SU-DHL-6 (cell line): ENCODE measurements around the gene HOXA6.

Experiments used
- H2AFZ ChIP-seq: fragments of 200-600 bp; sonication (generic); 2 replicates; pipeline ENCODE4 v1.6.1; 2014; ENCODE audit warnings: low read depth, mild to moderate bottlenecking, moderate library complexity, mixed read lengths, antibody characterized with exemption, low read length; ENCODE audit not compliant: severe bottlenecking
- H3F3A ChIP-seq: fragments of 200-600 bp; shearing (Covaris generic); 2 replicates; pipeline ENCODE4 v1.6.0; 2016; ENCODE audit warnings: antibody characterized with exemption, mild to moderate bottlenecking; ENCODE audit not compliant: insufficient read depth
- H3K27ac ChIP-seq: fragments of 200-600 bp; sonication (generic); 2 replicates; pipeline ENCODE4 v1.5.1; 2016; ENCODE audit warnings: low read depth, mild to moderate bottlenecking, low read length, moderate library complexity, mixed read lengths
- H3K27me3 ChIP-seq: fragments of 200-600 bp; sonication (generic), shearing (Covaris generic); 2 replicates; pipeline ENCODE4 v1.6.0; 2014; ENCODE audit warnings: mild to moderate bottlenecking, low read length
- H3K36me3 ChIP-seq: fragments of 200-600 bp; sonication (generic); 2 replicates; pipeline ENCODE4 v1.6.1; 2014; ENCODE audit warnings: mild to moderate bottlenecking, low read length, mixed read lengths
- H3K4me2 ChIP-seq: fragments of 300-600, 200-600 bp; shearing (Covaris generic), sonication (generic); 2 replicates; pipeline ENCODE4 v1.6.0; 2014; ENCODE audit warnings: low read length, low read depth, mild to moderate bottlenecking; ENCODE audit not compliant: poor library complexity, severe bottlenecking
- H3K4me3 ChIP-seq: fragments of 200-600 bp; sonication (generic); 2 replicates; pipeline ENCODE4 v1.5.1; 2014; ENCODE audit warnings: antibody characterized with exemption, low read length, mild to moderate bottlenecking, mixed read lengths; ENCODE audit not compliant: insufficient read depth, poor library complexity, severe bottlenecking
- H3K79me2 ChIP-seq: fragments of 200-600 bp; sonication (generic); 2 replicates; pipeline ENCODE4 v1.6.1; 2014; ENCODE audit warnings: mild to moderate bottlenecking, low read length, moderate library complexity; ENCODE audit not compliant: insufficient read depth
- H3K9ac ChIP-seq: fragments of 200-600 bp; sonication (generic); 2 replicates; pipeline ENCODE4 v1.7.0; 2014; ENCODE audit warnings: mild to moderate bottlenecking, low read length
- H3K9me2 ChIP-seq: fragments of 200-600 bp; sonication (generic); replicated peaks from 2 replicates; pipeline ENCODE4 v1.6.1; 2014; ENCODE audit warnings: low read length; ENCODE audit not compliant: insufficient read depth
- H3K9me3 ChIP-seq: fragments of 200-600 bp; sonication (generic); 2 replicates; pipeline ENCODE4 v1.6.1; 2014; ENCODE audit warnings: low read length, mixed read lengths; ENCODE audit not compliant: insufficient read depth
- H4K20me1 ChIP-seq: fragments of 200-600 bp; sonication (generic); 2 replicates; pipeline ENCODE4 v1.6.1; 2014; ENCODE audit warnings: low read depth, mild to moderate bottlenecking, antibody characterized with exemption, low read length, moderate library complexity, mixed read lengths
- EZH2phosphoT487 ChIP-seq: fragments of 200-600 bp; sonication (generic), shearing (Covaris generic); conservative IDR thresholded peaks from 2 replicates; pipeline ENCODE4 v1.6.1; 2018; ENCODE audit warnings: mild to moderate bottlenecking, antibody characterized with exemption, low read length, moderate library complexity, mixed read lengths
- TF ChIP-seq, protein P1 (sequence below): fragments of 200-600 bp; sonication (generic); IDR thresholded peaks from one replicate; pipeline ENCODE4 v1.5.1; 2017; ENCODE audit warnings: antibody characterized with exemption, mild to moderate bottlenecking, low read length, moderate library complexity; ENCODE audit not compliant: insufficient read depth, poor library complexity, severe bottlenecking

The HOXA6 gene

GRCh38 chr7:27175626-27176523 is 28.3 kb upstream of the HOXA6 start:
- H3K4me2 ChIP-seq = no peak overlapping the region
- H3K36me3 ChIP-seq = no peaks in the 10 kb centered on the region
- no peaks in the 10 kb centered on the region for H3K9me3 ChIP-seq
- H4K20me1 ChIP-seq = no peaks in the 10 kb centered on the region
- H2AFZ ChIP-seq = no peak overlapping the region
- no peak overlapping the region for H3K27ac ChIP-seq
- no peaks in the 10 kb centered on the region for H3K27me3 ChIP-seq
- no peaks in the 10 kb centered on the region for H3K79me2 ChIP-seq
- H3K9me2 ChIP-seq = no peaks in the 10 kb centered on the region
- TF ChIP-seq EZH2phosphoT487 = no peak
- TF ChIP-seq, protein P1, sequence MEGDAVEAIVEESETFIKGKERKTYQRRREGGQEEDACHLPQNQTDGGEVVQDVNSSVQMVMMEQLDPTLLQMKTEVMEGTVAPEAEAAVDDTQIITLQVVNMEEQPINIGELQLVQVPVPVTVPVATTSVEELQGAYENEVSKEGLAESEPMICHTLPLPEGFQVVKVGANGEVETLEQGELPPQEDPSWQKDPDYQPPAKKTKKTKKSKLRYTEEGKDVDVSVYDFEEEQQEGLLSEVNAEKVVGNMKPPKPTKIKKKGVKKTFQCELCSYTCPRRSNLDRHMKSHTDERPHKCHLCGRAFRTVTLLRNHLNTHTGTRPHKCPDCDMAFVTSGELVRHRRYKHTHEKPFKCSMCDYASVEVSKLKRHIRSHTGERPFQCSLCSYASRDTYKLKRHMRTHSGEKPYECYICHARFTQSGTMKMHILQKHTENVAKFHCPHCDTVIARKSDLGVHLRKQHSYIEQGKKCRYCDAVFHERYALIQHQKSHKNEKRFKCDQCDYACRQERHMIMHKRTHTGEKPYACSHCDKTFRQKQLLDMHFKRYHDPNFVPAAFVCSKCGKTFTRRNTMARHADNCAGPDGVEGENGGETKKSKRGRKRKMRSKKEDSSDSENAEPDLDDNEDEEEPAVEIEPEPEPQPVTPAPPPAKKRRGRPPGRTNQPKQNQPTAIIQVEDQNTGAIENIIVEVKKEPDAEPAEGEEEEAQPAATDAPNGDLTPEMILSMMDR = no peak
- no peak overlapping the region for H3K9ac ChIP-seq
- no peak overlapping the region for H3K4me3 ChIP-seq
- no peaks in the 10 kb centered on the region for H3F3A ChIP-seq

DNA sequence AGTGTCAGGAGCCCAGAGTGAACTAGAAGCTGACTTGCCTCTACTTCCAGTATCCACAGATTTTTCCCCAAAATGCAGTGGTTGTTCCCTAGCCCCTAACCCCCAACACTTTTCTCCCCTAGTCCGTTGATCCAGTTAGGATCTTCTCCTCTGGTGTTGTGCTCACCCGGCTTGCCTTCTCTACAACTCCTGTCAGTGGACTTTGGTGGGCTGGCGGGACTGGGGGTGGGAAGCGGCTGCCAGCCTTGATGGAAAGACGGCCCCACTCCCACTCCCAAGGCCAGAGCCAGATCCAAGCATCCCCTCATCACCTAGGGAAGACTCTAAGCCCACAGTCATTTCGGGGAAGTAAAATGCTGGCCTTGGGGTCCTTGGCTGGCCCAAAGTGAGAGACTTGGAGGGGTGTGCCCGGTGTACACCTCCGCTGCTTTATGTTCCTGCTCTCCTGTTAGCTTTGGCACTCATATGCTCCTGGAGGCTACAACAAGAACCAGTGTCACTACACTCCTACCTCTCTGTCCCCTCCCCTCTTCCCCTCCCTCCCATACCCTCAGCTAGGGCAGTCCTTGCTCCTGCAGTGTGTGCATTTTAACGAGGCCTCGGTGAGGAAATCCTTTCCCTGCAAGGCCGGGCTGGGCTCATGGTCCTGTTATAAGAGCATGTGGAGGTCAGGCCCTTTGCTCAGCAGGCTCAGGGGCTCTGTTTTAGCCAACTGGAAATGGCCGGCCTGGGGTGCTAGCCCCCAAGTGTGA is 27.5 kb upstream of the HOXA6 start:
- Histone ChIP-seq H4K20me1 (no peaks in the 10 kb centered on the region), H3K4me2 (no peak overlapping the region), H3K27me3 (no peaks in the 10 kb centered on the region), H3K9me2 (no peaks in the 10 kb centered on the region), H3F3A (no peaks in the 10 kb centered on the region), H2AFZ (no peak overlapping the region), H3K9me3 (no peaks in the 10 kb centered on the region), H3K4me3 (no peak overlapping the region), H3K27ac (no peak overlapping the region), H3K79me2 (no peaks in the 10 kb centered on the region), H3K36me3 (no peaks in the 10 kb centered on the region), H3K9ac (no peak overlapping the region)
- TF ChIP-seq, protein P1 = no peak
- TF ChIP-seq EZH2phosphoT487 = no peak

- Histone ChIP-seq H2AFZ (no peak within 1 kb of the TSS), H3K9ac (no peak within 1 kb of the TSS), H3K4me3 (no peak within 1 kb of the TSS), H3F3A (no peaks in the 10 kb centered on the region), H3K4me2 (no peak within 1 kb of the TSS), H3K27ac (no peak within 1 kb of the TSS), H3K79me2 (no peaks in the 10 kb centered on the region), H3K36me3 (no peaks in the 10 kb centered on the region), H3K9me3 (no peaks in the 10 kb centered on the region), H4K20me1 (no peaks in the 10 kb centered on the region), H3K27me3 (no peaks in the 10 kb centered on the region), H3K9me2 (no peaks in the 10 kb centered on the region)
- no peak for TF ChIP-seq EZH2phosphoT487
- TF ChIP-seq, protein P1 = no peak
Observed at GRCh38 chr7:27173956-27174873, 26.6 kb upstream of the HOXA6 start, which contains the start of gene HOXA10. TSS of gene HOXA10 (minus strand) at chr7:27174320. CDS start at chr7:27174306, 14 bp downstream.
